ENCODE measurements around the gene ZDHHC14. TPM values are rescaled to one million over a fixed set of nuclear protein-coding genes. Genes with fewer than 3 reads are reported as not detected.

The ZDHHC14 gene
- total RNA-seq, 1 experiment from 2014 or later, result 1.7 TPM

GRCh38 chr6:157390273-157391060, 9.5 kb downstream of the ZDHHC14 start:
- no peak overlapping the region for H3K27ac Mint-ChIP-seq
- WGBS (ENCODE audit: extremely low coverage, insufficient read length, low lambda C conversion rate), result no CpG with 5 or more reads among the region's 4 CpGs
- no peak overlapping the region for H3K14ac ChIP-seq (ENCODE audit: insufficient read depth, low read length)

More at GRCh38 chr6:157390273-157391060, 9.5 kb downstream of the ZDHHC14 start:
- Histone ChIP-seq H3K23ac (ENCODE audit: insufficient read length, low read depth, low read length) (no peak overlapping the region), H3K27me3 (ENCODE audit: insufficient read depth, low read length) (no peaks in the 10 kb centered on the region), H2AK5ac (ENCODE audit: insufficient read length, low read length) (no peak overlapping the region), H3K79me2 (ENCODE audit: insufficient read depth, low read length) (no peaks in the 10 kb centered on the region), H3K27ac (ENCODE audit: insufficient read length, low read depth, low read length) (no peak overlapping the region), H3K23me2 (ENCODE audit: insufficient read length, low read depth, low read length, poor library complexity, severe bottlenecking) (no peaks in the 10 kb centered on the region), H3K4me1 (ENCODE audit: insufficient read depth, low read length) (no peaks in the 10 kb centered on the region), H2BK20ac (ENCODE audit: low read depth, low read length, poor library complexity, severe bottlenecking) (no peak overlapping the region), H3K79me1 (ENCODE audit: insufficient read depth, low read depth, low read length, poor library complexity, severe bottlenecking) (no peaks in the 10 kb centered on the region), H3K9ac (ENCODE audit: extremely low read depth, insufficient read length, low read length) (no peak overlapping the region), H2BK15ac (ENCODE audit: low read depth, low read length) (no peak overlapping the region), H4K91ac (ENCODE audit: insufficient read length, low read depth, low read length) (no peak overlapping the region), H3K18ac (ENCODE audit: insufficient read length, low read depth, low read length) (no peak overlapping the region), H2BK120ac (ENCODE audit: low read depth, low read length, poor library complexity, severe bottlenecking) (no peak overlapping the region), H4K20me1 (ENCODE audit: control insufficient read depth, insufficient read depth, insufficient read length) (no peaks in the 10 kb centered on the region), H4K8ac (replicated peaks; ENCODE audit: insufficient read length, low read depth, low read length) (no peak overlapping the region), H2BK5ac (ENCODE audit: insufficient read length, low read length) (no peak overlapping the region), H2BK12ac (ENCODE audit: insufficient read length, low read depth, low read length) (no peak overlapping the region), H4K5ac (ENCODE audit: insufficient read length, low read depth, low read length) (no peak overlapping the region), H3K56ac (ENCODE audit: insufficient read length, low read depth, low read length) (no peak overlapping the region), H3K4me2 (ENCODE audit: insufficient read depth, insufficient read length, low read length) (no peak overlapping the region), H3T11ph (ENCODE audit: low read length) (no peak overlapping the region), H2AFZ (ENCODE audit: low read length) (no peak overlapping the region), H3K4ac (ENCODE audit: low read depth, low read length) (no peak overlapping the region), H3K9me3 (ENCODE audit: control insufficient read depth, low read depth, low read length) (peaks cover 4% of the 10 kb centered on the region)
- Mint-ChIP-seq H3K4me1 (0 out of 4 replicates have a peak, but pooled peaks cover 0 to 2% of the 10 kb centered on the region in 2 experiments), H3K9me3 (peaks cover 29 to 36% of the 10 kb centered on the region in 2 experiments), H3K36me3 (ENCODE audit: insufficient read depth in 1 of 3, low read depth in 3 of 3) (peaks cover 18 to 26% (median 19%) of the 10 kb centered on the region in 3 experiments), H3K4me3 (no peak overlapping the region), H3K27me3 (ENCODE audit: low read depth) (no peaks in the 10 kb centered on the region; the same call in 1 of the 2 replicates)
- DNase-seq, result no peak
- TF ChIP-seq, protein P1, sequence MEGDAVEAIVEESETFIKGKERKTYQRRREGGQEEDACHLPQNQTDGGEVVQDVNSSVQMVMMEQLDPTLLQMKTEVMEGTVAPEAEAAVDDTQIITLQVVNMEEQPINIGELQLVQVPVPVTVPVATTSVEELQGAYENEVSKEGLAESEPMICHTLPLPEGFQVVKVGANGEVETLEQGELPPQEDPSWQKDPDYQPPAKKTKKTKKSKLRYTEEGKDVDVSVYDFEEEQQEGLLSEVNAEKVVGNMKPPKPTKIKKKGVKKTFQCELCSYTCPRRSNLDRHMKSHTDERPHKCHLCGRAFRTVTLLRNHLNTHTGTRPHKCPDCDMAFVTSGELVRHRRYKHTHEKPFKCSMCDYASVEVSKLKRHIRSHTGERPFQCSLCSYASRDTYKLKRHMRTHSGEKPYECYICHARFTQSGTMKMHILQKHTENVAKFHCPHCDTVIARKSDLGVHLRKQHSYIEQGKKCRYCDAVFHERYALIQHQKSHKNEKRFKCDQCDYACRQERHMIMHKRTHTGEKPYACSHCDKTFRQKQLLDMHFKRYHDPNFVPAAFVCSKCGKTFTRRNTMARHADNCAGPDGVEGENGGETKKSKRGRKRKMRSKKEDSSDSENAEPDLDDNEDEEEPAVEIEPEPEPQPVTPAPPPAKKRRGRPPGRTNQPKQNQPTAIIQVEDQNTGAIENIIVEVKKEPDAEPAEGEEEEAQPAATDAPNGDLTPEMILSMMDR (conservative IDR thresholded peaks at IDR 0.05), result no peak

Data from H9 (cell line).